Astrocyte (in vitro differentiated cells and primary cell): ENCODE data around the gene HBS1L.

Experiments
- CTCF ChIP-seq: IDR thresholded peaks from 2 replicates; pipeline ENCODE4 v1.5.1; 2011; ENCODE audit warnings: low read depth, mild to moderate bottlenecking, inconsistent platforms, low read length, moderate library complexity; ENCODE audit not compliant: insufficient read depth
- EZH2 ChIP-seq: IDR thresholded peaks from 2 replicates; pipeline ENCODE4 v1.6.1; 2012; ENCODE audit warnings: mild to moderate bottlenecking, low read length, inconsistent platforms; ENCODE audit not compliant: insufficient read depth

- TF ChIP-seq CTCF (no peak), EZH2 (no peak)
Observed at GRCh38 chr6:134943522-134944111, 111.0 kb downstream of the HBS1L start.
